Testis (tissue), 2 donors: ENCODE data around the gene JAKMIP3.

Experiments
- POLR2A ChIP-seq: fragments of 450-650 bp; IDR thresholded peaks from one replicate; pipeline ENCODE4 v1.6.1; 2017; ENCODE audit warnings: antibody characterized with exemption, mild to moderate bottlenecking, moderate library complexity
- TF ChIP-seq, protein P1 (sequence below), 3 experiments: fragments of 450-650 bp in 2 of 3; fragments of 200-600 bp in 1 of 3; sonication (generic) in 1 of 3; IDR thresholded peaks; one replicate each; pipeline ENCODE4 v1.5.1; 2016 to 2019; ENCODE audit warnings: antibody characterized with exemption in 3 of 3, mild to moderate bottlenecking in 2 of 3, moderate library complexity in 1 of 3

- TF ChIP-seq, protein P1, sequence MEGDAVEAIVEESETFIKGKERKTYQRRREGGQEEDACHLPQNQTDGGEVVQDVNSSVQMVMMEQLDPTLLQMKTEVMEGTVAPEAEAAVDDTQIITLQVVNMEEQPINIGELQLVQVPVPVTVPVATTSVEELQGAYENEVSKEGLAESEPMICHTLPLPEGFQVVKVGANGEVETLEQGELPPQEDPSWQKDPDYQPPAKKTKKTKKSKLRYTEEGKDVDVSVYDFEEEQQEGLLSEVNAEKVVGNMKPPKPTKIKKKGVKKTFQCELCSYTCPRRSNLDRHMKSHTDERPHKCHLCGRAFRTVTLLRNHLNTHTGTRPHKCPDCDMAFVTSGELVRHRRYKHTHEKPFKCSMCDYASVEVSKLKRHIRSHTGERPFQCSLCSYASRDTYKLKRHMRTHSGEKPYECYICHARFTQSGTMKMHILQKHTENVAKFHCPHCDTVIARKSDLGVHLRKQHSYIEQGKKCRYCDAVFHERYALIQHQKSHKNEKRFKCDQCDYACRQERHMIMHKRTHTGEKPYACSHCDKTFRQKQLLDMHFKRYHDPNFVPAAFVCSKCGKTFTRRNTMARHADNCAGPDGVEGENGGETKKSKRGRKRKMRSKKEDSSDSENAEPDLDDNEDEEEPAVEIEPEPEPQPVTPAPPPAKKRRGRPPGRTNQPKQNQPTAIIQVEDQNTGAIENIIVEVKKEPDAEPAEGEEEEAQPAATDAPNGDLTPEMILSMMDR (IDR thresholded peaks at IDR 0.05) = no peak
- no peak for TF ChIP-seq POLR2A
Measured at GRCh38 chr10:132045324-132045723, 20.4 kb upstream of the JAKMIP3 start.
